Ishikawa (cell line): ENCODE data around the gene CDH13.

Source experiments
- EP300 ChIP-seq: IDR thresholded peaks from 2 replicates; pipeline ENCODE4 v1.6.1; 2012; ENCODE audit warnings: borderline replicate concordance
- FOXM1 ChIP-seq: IDR thresholded peaks from 2 replicates; pipeline ENCODE4 v1.6.1; 2012; ENCODE audit warnings: low read depth, borderline replicate concordance
- ZBTB7A ChIP-seq: IDR thresholded peaks from 2 replicates; pipeline ENCODE4 v1.6.1; 2012; ENCODE audit warnings: low read depth
- TF ChIP-seq, protein P1 (sequence below): IDR thresholded peaks from 2 replicates; pipeline ENCODE4 v1.6.1; 2012

DNA sequence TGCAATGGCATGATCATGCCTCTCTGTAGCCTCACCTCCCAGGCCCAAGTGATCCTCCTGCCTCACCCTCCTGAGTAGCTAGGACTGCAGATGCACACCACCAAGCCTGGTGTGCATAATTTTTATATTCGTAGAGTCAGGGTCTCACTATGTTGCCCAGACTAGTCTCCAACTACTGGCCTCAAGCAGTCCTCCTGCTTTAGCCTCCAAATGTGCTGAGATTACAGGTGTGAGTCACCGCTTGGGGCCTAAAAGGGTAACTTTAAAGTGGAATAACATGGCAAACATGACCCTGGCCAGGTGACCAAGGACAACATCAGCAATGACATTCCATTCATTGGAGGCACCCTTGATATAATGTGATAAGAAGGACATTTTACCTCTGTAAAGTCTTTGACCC lies 1207.2 kb downstream of the CDH13 start:
- TF ChIP-seq ZBTB7A, result no peak
- no peak for TF ChIP-seq EP300
- TF ChIP-seq FOXM1, result no peak
- TF ChIP-seq, protein P1, sequence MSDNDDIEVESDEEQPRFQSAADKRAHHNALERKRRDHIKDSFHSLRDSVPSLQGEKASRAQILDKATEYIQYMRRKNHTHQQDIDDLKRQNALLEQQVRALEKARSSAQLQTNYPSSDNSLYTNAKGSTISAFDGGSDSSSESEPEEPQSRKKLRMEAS, result no peak
